Gastroesophageal sphincter (tissue), 3 donors: ENCODE measurements around the gene ADRA2C.

Source experiments
- CTCF ChIP-seq, 4 experiments: fragments of 200-600 bp in 2 of 4; fragments of 450-650 bp in 2 of 4; sonication (generic) in 1 of 4; IDR thresholded peaks; one replicate each; pipeline ENCODE4 v1.5.1; 2017 to 2019; ENCODE audit warnings: antibody characterized with exemption in 4 of 4, mild to moderate bottlenecking in 2 of 4, moderate library complexity in 2 of 4
- EP300 ChIP-seq: sonication (generic); formaldehyde crosslinking; IDR thresholded peaks from one replicate; pipeline ENCODE4 v1.6.1; 2017; ENCODE audit warnings: antibody characterized with exemption, mild to moderate bottlenecking
- POLR2A ChIP-seq, 2 donors: fragments of 450-650 bp; IDR thresholded peaks; one replicate each; pipeline ENCODE4 v1.6.1; 2017; ENCODE audit warnings: antibody characterized with exemption in 2 of 2, mild to moderate bottlenecking in 2 of 2, moderate library complexity in 1 of 2
- POLR2AphosphoS5 ChIP-seq: sonication (generic); formaldehyde crosslinking; IDR thresholded peaks from one replicate; pipeline ENCODE4 v1.6.1; 2017; ENCODE audit warnings: antibody characterized with exemption

DNA sequence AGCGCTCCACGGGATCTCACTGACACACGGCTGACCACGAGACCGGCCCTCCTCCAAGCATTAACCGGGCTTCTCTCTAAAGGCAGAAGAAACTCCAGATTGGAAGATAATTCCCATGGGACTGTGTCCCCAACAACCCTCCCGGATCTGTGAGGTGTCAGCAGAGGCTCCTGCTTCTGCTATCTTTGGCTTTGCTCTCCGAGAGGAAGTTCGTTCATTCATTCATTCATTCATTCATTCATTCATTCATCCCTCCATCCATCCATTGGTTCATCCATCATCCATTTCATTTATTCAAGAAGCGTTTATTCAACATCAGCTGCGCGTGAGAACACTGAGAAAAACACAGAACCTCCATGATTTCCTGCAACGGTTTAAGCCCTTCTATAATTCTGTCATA is 11.5 kb downstream of the ADRA2C start:
- no peak for TF ChIP-seq CTCF (IDR thresholded peaks at IDR 0.05)
- TF ChIP-seq POLR2A (IDR thresholded peaks at IDR 0.05): no peak
- TF ChIP-seq EP300: no peak
- no peak for TF ChIP-seq POLR2AphosphoS5
